SK-N-SH (cell line): ENCODE data around the gene EVL.

Experiments
- CHD2 ChIP-seq: fragments of 150-350 bp; IDR thresholded peaks from 2 replicates; pipeline ENCODE4 v1.6.1; 2018; ENCODE audit warnings: low read length; ENCODE audit not compliant: partially characterized antibody
- FOXM1 ChIP-seq: IDR thresholded peaks from 2 replicates; pipeline ENCODE4 v1.4.0; 2012; ENCODE audit warnings: low read depth, mild to moderate bottlenecking
- POLR2AphosphoS5 ChIP-seq: IDR thresholded peaks from 2 replicates; pipeline ENCODE4 v1.6.1; 2012; ENCODE audit warnings: low read depth, low read length
- RAD21 ChIP-seq: IDR thresholded peaks from 2 replicates; pipeline ENCODE4 v1.6.1; 2012; ENCODE audit warnings: mild to moderate bottlenecking, low read length
- TF ChIP-seq, protein P1 (sequence below): fragments of 200-600 bp; sonication (generic); IDR thresholded peaks from 2 replicates; pipeline ENCODE4 v1.6.1; 2017; ENCODE audit warnings: antibody characterized with exemption, mild to moderate bottlenecking, moderate library complexity
- TF ChIP-seq, protein P2 (sequence below): IDR thresholded peaks from 2 replicates; pipeline ENCODE4 v1.4.0; 2012; ENCODE audit warnings: low read depth

DNA sequence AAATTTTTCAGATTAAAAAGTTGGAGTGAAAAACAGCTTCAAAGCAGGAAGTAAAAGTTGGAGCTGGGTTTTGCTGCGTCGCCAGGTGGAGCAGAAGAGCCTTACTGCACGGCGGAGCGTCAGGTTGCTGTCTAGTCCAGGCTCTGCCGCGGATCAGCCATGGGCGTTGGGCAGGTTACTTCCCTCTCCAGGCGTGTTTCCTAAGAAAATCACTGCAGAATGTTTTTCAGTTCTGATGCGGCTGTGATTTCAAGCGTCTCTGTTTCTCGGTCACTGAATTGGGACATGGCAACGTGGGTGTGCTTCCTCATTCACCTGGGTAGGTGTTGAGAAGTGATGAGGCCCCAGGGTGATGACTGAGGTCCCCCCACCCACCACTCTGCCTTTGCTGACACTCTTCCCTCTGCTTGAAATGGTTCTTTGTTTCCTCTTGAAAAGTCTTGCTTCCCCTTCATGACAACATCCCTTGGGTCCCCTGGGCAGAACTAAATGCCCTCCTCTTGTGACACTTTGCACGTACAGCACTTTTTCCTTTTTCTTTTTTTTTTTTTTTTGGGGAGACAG lies 7.6 kb downstream of the EVL start:
- TF ChIP-seq RAD21 (no peak), FOXM1 (no peak), CHD2 (no peak), POLR2AphosphoS5 (no peak)
- TF ChIP-seq, protein P1, sequence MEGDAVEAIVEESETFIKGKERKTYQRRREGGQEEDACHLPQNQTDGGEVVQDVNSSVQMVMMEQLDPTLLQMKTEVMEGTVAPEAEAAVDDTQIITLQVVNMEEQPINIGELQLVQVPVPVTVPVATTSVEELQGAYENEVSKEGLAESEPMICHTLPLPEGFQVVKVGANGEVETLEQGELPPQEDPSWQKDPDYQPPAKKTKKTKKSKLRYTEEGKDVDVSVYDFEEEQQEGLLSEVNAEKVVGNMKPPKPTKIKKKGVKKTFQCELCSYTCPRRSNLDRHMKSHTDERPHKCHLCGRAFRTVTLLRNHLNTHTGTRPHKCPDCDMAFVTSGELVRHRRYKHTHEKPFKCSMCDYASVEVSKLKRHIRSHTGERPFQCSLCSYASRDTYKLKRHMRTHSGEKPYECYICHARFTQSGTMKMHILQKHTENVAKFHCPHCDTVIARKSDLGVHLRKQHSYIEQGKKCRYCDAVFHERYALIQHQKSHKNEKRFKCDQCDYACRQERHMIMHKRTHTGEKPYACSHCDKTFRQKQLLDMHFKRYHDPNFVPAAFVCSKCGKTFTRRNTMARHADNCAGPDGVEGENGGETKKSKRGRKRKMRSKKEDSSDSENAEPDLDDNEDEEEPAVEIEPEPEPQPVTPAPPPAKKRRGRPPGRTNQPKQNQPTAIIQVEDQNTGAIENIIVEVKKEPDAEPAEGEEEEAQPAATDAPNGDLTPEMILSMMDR, result no peak
- TF ChIP-seq, protein P2, sequence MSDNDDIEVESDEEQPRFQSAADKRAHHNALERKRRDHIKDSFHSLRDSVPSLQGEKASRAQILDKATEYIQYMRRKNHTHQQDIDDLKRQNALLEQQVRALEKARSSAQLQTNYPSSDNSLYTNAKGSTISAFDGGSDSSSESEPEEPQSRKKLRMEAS, result no peak
